Left lung (tissue), 10 donors: Measurements from ENCODE around the gene REST. TPM values are rescaled to one million over a fixed set of nuclear protein-coding genes. Genes with fewer than 3 reads are reported as not detected.
"Not testable (repeated sequence)": the region's sequence is repeated elsewhere in the genome, so short reads cannot be mapped to it uniquely, and the experiment has no call there.

Source experiments
- ATAC-seq: fragments of 200-7000 bp; cut with Tn5 transposase; one replicate; pipeline ENCODE4 v1.9.1; 2020; ENCODE audit warnings: moderate library complexity
- DNase-seq, 4 donors: peaks; one replicate each; pipeline ENCODE4 v3.0.0-alpha.2; 2013 to 2020
- H3K27ac ChIP-seq, 2 donors: fragments of 200-600 bp; sonication (generic) in 1 of 2; one replicate each; pipeline versions ENCODE4 v1.5.0 to v1.8.0; 2020 to 2021
- H3K27me3 ChIP-seq, 2 donors: fragments of 200-600 bp; sonication (generic) in 1 of 2; one replicate each; pipeline versions ENCODE4 v1.5.0 to v1.8.0; 2020 to 2021
- H3K36me3 ChIP-seq, 2 donors: fragments of 200-600 bp; sonication (generic) in 1 of 2; one replicate each; pipeline versions ENCODE4 v1.5.0 to v1.8.0; 2020 to 2021
- H3K4me1 ChIP-seq, 2 donors: fragments of 200-600 bp; one replicate each; pipeline ENCODE4 v1.8.0; 2021
- H3K4me3 ChIP-seq, 2 donors: fragments of 200-600 bp; sonication (generic) in 1 of 2; one replicate each; pipeline versions ENCODE4 v1.5.0 to v1.8.0; 2020 to 2021; ENCODE audit warnings: mild to moderate bottlenecking in 1 of 2
- H3K9me3 ChIP-seq, 2 donors: fragments of 200-600 bp; sonication (generic) in 1 of 2; one replicate each; pipeline versions ENCODE4 v1.5.0 to v1.8.0; 2020 to 2021
- CTCF ChIP-seq, 2 donors: fragments of 200-600 bp; sonication (generic) in 1 of 2; IDR thresholded peaks; one replicate each; pipeline versions ENCODE4 v1.5.0 to v1.8.0; 2021; ENCODE audit warnings: antibody characterized with exemption in 2 of 2
- intact Hi-C, 2 donors: fragments of 100-400 bp; cut with DNase I; formaldehyde crosslinking; loops; one replicate each; pipeline versions ENCODE4 v1.11.2 to v1.14.2; 2022
- polyA plus RNA-seq, 6 donors: library from polyadenylated mRNA; unstranded; fragments of 120-200 nt; gene quantifications; one replicate each; pipeline ENCODE4 v1.2.1, GENCODE V29; 2013; ENCODE audit not compliant: insufficient read length in 6 of 6
- total RNA-seq, 2 donors: library from RNA; stranded (reverse); fragmentation: NEBNext Ultra II Directional; extraction: Animal tissue kit (Norgen Biotek cat#: 25700); gene quantifications; one replicate each; pipeline ENCODE4 v1.2.1, GENCODE V29; 2021
- donor health status: DM: no; HTN: yes; CAD: no.
- donor health status: DM: no; HTN: no; CAD: no.

The REST gene
- total and polyA plus RNA-seq, 8 donors = 32.9 to 49.5 (median 41.9) TPM

- intact Hi-C loops = no loop called here
- Histone ChIP-seq H3K4me3 (no peak overlapping the region), H3K4me1 (no peaks in the 10 kb centered on the region), H3K36me3 (no peaks in the 10 kb centered on the region), H3K27me3 (no peaks in the 10 kb centered on the region), H3K27ac (no peak overlapping the region), H3K9me3 (no peaks in the 10 kb centered on the region)
- DNase-seq (no peak), ATAC-seq (no peak)
- TF ChIP-seq CTCF (IDR thresholded peaks at IDR 0.05) = no peak
Measured at GRCh38 chr4:56876264-56876663, 31.4 kb upstream of the REST start.

- H3K4me1 ChIP-seq = no peaks in the 10 kb centered on the region
- ATAC-seq = no peak
- intact Hi-C loops = no loop called here
- no peak overlapping the region for H3K27ac ChIP-seq
- no peak for DNase-seq
- H3K9me3 ChIP-seq = no peaks in the 10 kb centered on the region
- peaks cover 0 to 15% of the 10 kb centered on the region in 2 donors for H3K27me3 ChIP-seq
- TF ChIP-seq CTCF (IDR thresholded peaks at IDR 0.05) = no peak
- H3K36me3 ChIP-seq = no peaks in the 10 kb centered on the region
- H3K4me3 ChIP-seq = no peak overlapping the region
Measured at GRCh38 chr4:56879996-56880395, 27.7 kb upstream of the REST start.

GRCh38 chr4:56880572-56880971 is 27.1 kb upstream of the REST start:
- no peaks in the 10 kb centered on the region for H3K4me1 ChIP-seq
- no peak for DNase-seq
- peaks cover 0 to 15% of the 10 kb centered on the region in 2 donors for H3K27me3 ChIP-seq
- no peak overlapping the region for H3K27ac ChIP-seq
- TF ChIP-seq CTCF (IDR thresholded peaks at IDR 0.05) = no peak
- no peak overlapping the region for H3K4me3 ChIP-seq
- intact Hi-C loops = no loop called here
- no peaks in the 10 kb centered on the region for H3K9me3 ChIP-seq
- ATAC-seq = no peak
- no peaks in the 10 kb centered on the region for H3K36me3 ChIP-seq

GRCh38 chr4:56884511-56884910 is 23.2 kb upstream of the REST start:
- H3K9me3 ChIP-seq, H3K4me1 ChIP-seq, H3K27ac ChIP-seq, intact Hi-C loops, DNase-seq, ATAC-seq, H3K4me3 ChIP-seq, H3K36me3 ChIP-seq: not testable (repeated sequence)
- peaks cover 0 to 15% of the 10 kb centered on the region in 2 donors for H3K27me3 ChIP-seq

GRCh38 chr4:56892691-56893090 is 15.0 kb upstream of the REST start:
- Histone ChIP-seq H3K27me3 (no peaks in the 10 kb centered on the region), H3K9me3 (peaks cover 0 to 2% of the 10 kb centered on the region in 2 donors), H3K4me1 (no peaks in the 10 kb centered on the region), H3K4me3 (no peak overlapping the region), H3K27ac (no peak overlapping the region), H3K36me3 (no peaks in the 10 kb centered on the region)
- intact Hi-C loops = no loop called here
- TF ChIP-seq CTCF (IDR thresholded peaks at IDR 0.05) = no peak
- DNase-seq = no peak
- no peak for ATAC-seq

GRCh38 chr4:56897842-56898241 is 9.9 kb upstream of the REST start:
- DNase-seq, H3K27me3 ChIP-seq, intact Hi-C loops, H3K9me3 ChIP-seq, H3K4me1 ChIP-seq, H3K27ac ChIP-seq, ATAC-seq, H3K4me3 ChIP-seq, H3K36me3 ChIP-seq: not testable (repeated sequence)

DNA sequence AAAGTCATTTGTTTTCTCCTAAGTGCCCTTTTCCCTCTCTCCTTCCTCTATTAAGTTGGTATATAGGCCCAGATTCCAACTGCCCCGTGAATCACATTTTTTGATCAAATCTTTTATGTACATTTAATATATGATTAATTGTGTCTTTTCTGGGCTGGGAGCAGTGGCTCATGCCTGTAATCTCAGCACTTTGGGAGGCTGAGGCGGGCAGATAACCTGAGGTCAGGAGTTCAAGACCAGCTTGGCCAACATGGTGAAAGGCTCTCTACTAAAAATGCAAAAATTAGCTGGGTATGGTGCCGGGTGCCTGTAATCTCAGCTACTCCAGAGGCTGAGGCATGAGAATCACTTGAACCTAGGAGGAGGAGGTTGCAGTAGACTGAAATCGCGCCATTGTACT is 7.5 kb upstream of the REST start:
- H3K27ac ChIP-seq, H3K4me1 ChIP-seq, intact Hi-C loops, DNase-seq, H3K27me3 ChIP-seq, H3K36me3 ChIP-seq, H3K4me3 ChIP-seq, H3K9me3 ChIP-seq, ATAC-seq: not testable (repeated sequence)
